D721Med (cell line): ENCODE measurements around the gene SRGN.

Source experiments
- DNase-seq: peaks from one replicate; pipeline ENCODE4 v3.0.0; 2011; ENCODE audit warnings: low spot score; ENCODE audit not compliant: insufficient read length
- FAIRE-seq: peaks from 2 replicates; lab custom pipeline; 2011; peaks lifted over from hg19 to GRCh38; lab: Jason Lieb, UNC
- CTCF ChIP-seq: IDR thresholded peaks from 2 replicates; pipeline ENCODE4 v1.5.1; 2012; ENCODE audit warnings: mild to moderate bottlenecking, control low read depth; ENCODE audit not compliant: insufficient read depth; ENCODE audit errors: missing control alignments

SRGN gene

GRCh38 chr10:69047111-69047832, 40.6 kb upstream of the SRGN start:
- DNase-seq, result no peak
- TF ChIP-seq CTCF, result no peak
- no peak for FAIRE-seq

- FAIRE-seq, result no peak
- no peak for TF ChIP-seq CTCF
- DNase-seq, result no peak
Observed at GRCh38 chr10:69048103-69048502, 39.8 kb upstream of the SRGN start.

- no peak for TF ChIP-seq CTCF
- DNase-seq (no peak), FAIRE-seq (no peak)
Observed at GRCh38 chr10:69049566-69049961, 38.3 kb upstream of the SRGN start.

GRCh38 chr10:69051303-69051702, 36.6 kb upstream of the SRGN start:
- DNase-seq (no peak), FAIRE-seq (no peak)
- no peak for TF ChIP-seq CTCF

GRCh38 chr10:69051710-69052487, 36.0 kb upstream of the SRGN start:
- FAIRE-seq (no peak), DNase-seq (no peak)
- TF ChIP-seq CTCF, result no peak

GRCh38 chr10:69052736-69053135, 35.2 kb upstream of the SRGN start:
- no peak for TF ChIP-seq CTCF
- DNase-seq (no peak), FAIRE-seq (no peak)

GRCh38 chr10:69055241-69055640, 32.7 kb upstream of the SRGN start:
- DNase-seq (no peak), FAIRE-seq (no peak)

More at GRCh38 chr10:69055241-69055640, 32.7 kb upstream of the SRGN start:
- TF ChIP-seq CTCF, result no peak
